GM18519 (cell line): Measurements from ENCODE around the gene COMMD1.
"Not testable (repeated sequence)": the region's sequence is repeated elsewhere in the genome, so short reads cannot be mapped to it uniquely, and the experiment has no call there.

Source experiments
- ATAC-seq: cut with Tn5 transposase; IDR thresholded peaks from one replicate; pipeline ENCODE4 v1.9.1; 2021; ENCODE audit warnings: mild to moderate bottlenecking, moderate library complexity; ENCODE audit not compliant: unreplicated experiment, low FRiP score

Gene COMMD1

GRCh38 chr2:61922714-61923113, 17.2 kb downstream of the COMMD1 start:
- ATAC-seq, result no peak

- ATAC-seq, result no peak
These were observed 19.6 kb downstream of the COMMD1 start for GRCh38 chr2:61924895-61925663.

DNA sequence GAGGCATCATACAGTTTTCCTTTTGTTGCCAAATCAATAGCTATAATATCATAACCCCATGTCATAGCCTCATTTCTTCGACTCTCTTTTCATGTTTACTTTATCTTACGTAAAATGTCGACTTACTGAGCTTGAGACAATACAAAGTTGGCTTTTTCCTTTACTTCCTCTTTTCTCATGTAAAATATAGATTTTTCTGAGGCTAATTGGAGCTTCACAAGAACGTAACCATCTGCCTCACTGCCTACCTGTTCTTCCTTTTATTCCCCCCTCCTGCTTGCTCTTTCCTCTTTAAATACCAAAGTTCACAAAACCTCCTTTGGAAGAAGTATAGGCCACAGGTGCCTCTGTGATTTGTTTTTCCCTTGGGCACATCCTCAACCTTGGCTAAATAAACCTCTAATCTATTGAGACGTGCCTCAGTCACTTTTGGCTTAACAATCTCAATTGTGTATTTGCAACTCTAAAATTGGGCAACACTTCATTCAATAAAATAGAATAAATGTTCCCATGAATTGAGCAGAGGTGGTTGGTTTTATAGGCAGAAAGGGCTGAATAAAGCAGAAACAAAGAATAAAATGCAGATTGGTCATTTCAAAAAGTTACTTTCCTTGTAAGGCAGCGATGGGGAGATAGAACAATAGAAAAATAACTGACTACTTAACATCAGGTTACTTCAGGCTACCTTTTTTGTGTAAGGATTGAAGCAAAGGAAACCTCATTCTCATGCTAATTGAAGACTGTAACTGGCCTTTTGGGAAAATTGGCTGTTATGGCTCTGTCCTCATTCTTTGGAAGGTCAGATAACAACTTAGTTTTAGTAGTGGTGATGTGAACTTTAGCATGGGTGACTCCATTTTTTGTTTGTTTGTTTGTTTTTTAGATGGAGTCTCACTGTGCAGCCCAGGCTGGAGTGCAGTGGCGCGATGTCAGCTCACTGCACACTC, 21.3 kb downstream of the COMMD1 start:
- no peak for ATAC-seq

DNA sequence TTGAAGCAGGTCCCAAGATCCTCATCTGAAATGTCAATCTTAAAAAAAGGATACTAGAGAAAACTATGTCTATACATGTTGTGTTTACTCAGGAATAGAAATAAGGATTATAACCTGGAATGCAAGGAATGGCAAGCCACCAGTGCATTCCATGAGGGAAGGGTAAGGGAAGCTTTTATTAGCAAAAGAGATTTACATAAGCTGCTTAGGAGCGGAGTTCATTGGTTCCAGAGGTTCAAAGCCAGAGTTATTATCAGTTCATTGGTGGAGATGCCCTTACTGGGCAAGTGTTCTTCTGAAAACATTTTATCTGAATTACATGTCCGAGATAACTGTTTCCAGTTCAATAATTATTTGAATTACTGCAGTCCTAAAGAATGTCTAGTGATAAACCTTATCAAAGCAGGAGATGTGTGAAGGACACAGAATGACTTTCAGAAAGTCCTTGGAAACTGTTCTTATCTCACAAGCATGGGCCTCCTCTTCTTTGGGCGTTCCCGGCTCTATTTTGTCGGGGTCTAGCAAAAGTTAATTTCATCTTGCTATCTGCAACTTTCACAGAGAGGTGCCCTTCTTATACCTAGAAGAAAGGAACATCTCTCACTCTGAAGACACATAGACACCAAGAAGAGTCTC, 23.5 kb downstream of the COMMD1 start:
- no peak for ATAC-seq

GRCh38 chr2:61937098-61937497, 31.6 kb downstream of the COMMD1 start:
- no peak for ATAC-seq

DNA sequence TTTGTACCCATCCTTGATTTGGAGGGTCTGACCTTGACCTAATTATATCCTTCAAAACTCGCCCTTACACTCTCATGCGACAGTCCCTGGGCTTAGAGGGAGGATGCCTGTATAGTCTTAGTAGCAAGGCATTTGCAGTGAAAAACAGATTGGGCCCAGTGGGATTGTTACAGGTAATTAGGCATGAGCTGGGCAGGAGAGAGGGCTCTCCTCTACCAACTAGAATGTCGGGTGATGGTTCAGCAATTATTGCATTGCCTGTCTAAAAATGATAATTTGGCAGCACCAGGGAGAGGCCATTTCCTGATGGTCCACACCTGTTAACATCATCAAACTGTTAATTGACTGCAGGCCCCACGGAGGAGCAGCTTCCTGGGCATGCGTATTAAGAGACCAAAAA, 32.4 kb downstream of the COMMD1 start:
- no peak for ATAC-seq

DNA sequence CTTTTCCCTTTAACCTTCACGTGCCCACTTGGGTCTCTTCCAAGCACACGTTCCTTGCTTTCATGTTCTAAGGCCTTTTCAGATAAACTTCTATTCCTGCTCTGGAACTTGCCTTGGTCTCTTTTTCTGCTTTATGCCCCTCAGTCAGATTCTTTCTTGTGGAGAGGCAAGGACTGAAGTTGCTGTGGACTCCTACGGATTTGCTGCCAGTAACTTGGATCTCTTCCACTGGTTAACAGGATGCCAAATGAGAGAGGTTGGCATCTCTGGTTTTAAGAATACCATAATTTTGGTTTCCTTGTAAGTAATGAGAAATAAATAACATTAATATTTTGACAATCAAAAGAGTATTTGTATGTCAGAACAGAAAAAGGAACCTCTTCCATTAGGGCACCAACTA, 33.0 kb downstream of the COMMD1 start:
- no peak for ATAC-seq

- ATAC-seq, result no peak
These were observed 37.8 kb downstream of the COMMD1 start for GRCh38 chr2:61943251-61943650.

DNA sequence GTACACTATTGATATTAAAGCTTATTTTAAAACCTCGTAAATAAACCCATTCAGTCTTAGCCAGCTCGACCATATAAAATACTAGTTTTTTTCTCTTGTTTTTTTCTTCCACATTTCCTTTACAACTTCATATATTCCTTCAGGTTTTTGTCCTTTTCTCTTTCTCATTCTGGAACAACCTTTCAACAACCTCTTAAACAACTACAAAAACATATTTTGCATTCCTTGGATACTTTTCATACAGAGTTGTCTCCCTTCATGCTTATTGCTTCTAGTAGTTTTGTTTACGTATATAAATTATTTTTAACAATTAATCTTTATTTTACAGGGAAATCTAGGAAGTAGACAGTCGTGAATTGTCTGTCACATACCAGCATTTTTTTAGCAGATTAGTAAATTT, 41.2 kb downstream of the COMMD1 start:
- ATAC-seq, result no peak

DNA sequence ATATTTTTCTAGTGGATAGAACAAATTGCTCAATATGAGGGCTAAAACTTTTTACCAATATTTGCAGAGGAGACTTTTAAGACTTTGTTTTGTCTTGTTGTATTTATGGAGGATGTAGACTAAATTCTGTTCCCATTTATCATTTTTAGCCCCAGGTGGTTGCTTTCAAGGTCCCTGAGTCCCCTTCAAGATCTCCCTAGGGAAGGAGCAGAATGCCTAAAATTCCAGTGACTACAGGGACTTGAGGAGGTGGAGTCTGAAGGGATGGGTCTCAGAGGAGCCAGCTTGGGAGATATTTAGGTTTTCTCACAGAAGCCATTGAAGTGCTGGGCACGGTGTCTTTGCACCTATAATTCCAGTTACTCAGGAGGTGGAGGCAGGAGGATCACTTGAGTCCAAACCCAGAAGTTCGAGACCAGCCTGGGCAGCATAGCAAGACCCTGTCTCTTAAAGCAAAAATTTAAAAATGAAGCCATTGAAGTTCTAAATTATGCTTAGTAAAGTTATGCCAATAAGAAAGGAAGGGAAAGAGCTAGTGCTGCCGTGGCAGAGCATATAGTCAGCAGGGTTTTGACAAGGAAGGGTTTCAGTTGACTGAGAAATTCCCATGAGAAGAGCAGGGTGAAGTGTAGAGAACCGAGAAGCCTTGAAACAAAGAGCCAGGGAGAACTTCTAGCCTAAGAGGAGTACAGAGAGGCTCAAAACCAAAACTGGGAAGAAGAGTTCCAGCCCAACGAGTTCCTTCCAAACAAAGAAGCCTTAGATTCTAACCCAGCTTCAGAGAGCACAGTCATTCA, 43.4 kb downstream of the COMMD1 start:
- no peak for ATAC-seq

DNA sequence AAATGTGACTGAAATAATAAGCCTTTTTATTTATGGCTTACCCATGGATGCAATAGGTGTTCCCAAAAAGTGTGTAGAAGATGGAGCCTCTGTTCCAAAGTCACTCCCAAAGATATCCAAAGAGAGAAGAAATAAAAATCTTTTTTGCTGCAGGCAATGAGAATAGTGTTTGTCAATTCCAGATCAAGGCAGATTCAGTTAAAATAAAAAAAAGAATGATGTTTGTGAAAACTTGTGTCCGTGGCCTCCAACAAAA, 43.9 kb downstream of the COMMD1 start:
- ATAC-seq, result no peak

- ATAC-seq, result no peak
These were observed 44.5 kb downstream of the COMMD1 start for GRCh38 chr2:61949714-61950560.

- no peak for ATAC-seq
These were observed 45.3 kb downstream of the COMMD1 start for GRCh38 chr2:61950571-61951315.

- no peak for ATAC-seq
These were observed 46.4 kb downstream of the COMMD1 start for GRCh38 chr2:61951881-61952280.

GRCh38 chr2:61952288-61952687, 46.8 kb downstream of the COMMD1 start:
- no peak for ATAC-seq

- ATAC-seq, result not testable (repeated sequence)
These were observed 49.4 kb downstream of the COMMD1 start for GRCh38 chr2:61954856-61955255.

GRCh38 chr2:61959381-61960293, 54.2 kb downstream of the COMMD1 start:
- no peak for ATAC-seq
